IgD-negative memory B cell (primary cell): ENCODE results near the gene CNTNAP2. TPM values are rescaled to one million over a fixed set of nuclear protein-coding genes. Genes with fewer than 3 reads are reported as not detected.
"Not testable (repeated sequence)": the region's sequence is repeated elsewhere in the genome, so short reads cannot be mapped to it uniquely, and the experiment has no call there.

Experiments
- H3K27ac Mint-ChIP-seq, 3 donors: one replicate each; pipeline ENCODE4 v1.8.0; 2020 to 2022; ENCODE audit warnings: mild to moderate bottlenecking in 3 of 3, mixed read lengths in 3 of 3, moderate library complexity in 1 of 3
- H3K27me3 Mint-ChIP-seq: one replicate; pipeline ENCODE4 v1.8.0; 2021; ENCODE audit warnings: mixed read lengths
- H3K36me3 Mint-ChIP-seq: one replicate; pipeline ENCODE4 v1.8.0; 2020; ENCODE audit warnings: mild to moderate bottlenecking, mixed read lengths
- H3K4me1 Mint-ChIP-seq, 3 donors: one replicate each; pipeline ENCODE4 v1.8.0; 2020 to 2022; ENCODE audit warnings: mixed read lengths in 3 of 3, mild to moderate bottlenecking in 1 of 3
- H3K4me3 Mint-ChIP-seq, 4 donors: one replicate each; pipeline ENCODE4 v1.8.0; 2020 to 2022; ENCODE audit warnings: mild to moderate bottlenecking in 4 of 4, mixed read lengths in 4 of 4, moderate library complexity in 3 of 4
- H3K9me3 Mint-ChIP-seq, 3 donors: one replicate each; pipeline ENCODE4 v1.8.0; 2020 to 2021; ENCODE audit warnings: mixed read lengths in 3 of 3, mild to moderate bottlenecking in 1 of 3
- polyA plus RNA-seq: library from polyadenylated mRNA; unstranded; fragments of 300-500 nt; fragmentation: Illumina TruSeq; gene quantifications from one replicate; pipeline ENCODE4 v1.2.3, GENCODE V29; 2021

Gene CNTNAP2
- polyA plus RNA-seq, 1 donor from 2014 or later: 47.3 TPM

- Mint-ChIP-seq H3K27me3 (no peaks in the 10 kb centered on the region), H3K4me1 (no peaks in the 10 kb centered on the region), H3K27ac (no peak overlapping the region), H3K4me3 (no peak overlapping the region), H3K36me3 (no peaks in the 10 kb centered on the region), H3K9me3 (peaks cover 0 to 4% (median 0%) of the 10 kb centered on the region in 3 donors)
Measured at GRCh38 chr7:146208492-146208891, 91.9 kb downstream of the CNTNAP2 start.

- no peaks in the 10 kb centered on the region for H3K27me3 Mint-ChIP-seq
- no peak overlapping the region for H3K4me3 Mint-ChIP-seq
- H3K27ac Mint-ChIP-seq: no peak overlapping the region
- H3K36me3 Mint-ChIP-seq: no peaks in the 10 kb centered on the region
- peaks cover 0 to 11% (median 4%) of the 10 kb centered on the region in 3 donors for H3K9me3 Mint-ChIP-seq
- no peaks in the 10 kb centered on the region for H3K4me1 Mint-ChIP-seq
Measured at GRCh38 chr7:146214842-146215241, 98.2 kb downstream of the CNTNAP2 start.

- Mint-ChIP-seq H3K9me3 (peaks cover 0 to 11% (median 2%) of the 10 kb centered on the region in 3 donors), H3K27me3 (no peaks in the 10 kb centered on the region), H3K4me3 (no peak overlapping the region), H3K27ac (no peak overlapping the region), H3K36me3 (no peaks in the 10 kb centered on the region), H3K4me1 (no peaks in the 10 kb centered on the region)
Measured at GRCh38 chr7:146216396-146217041, 99.9 kb downstream of the CNTNAP2 start.

GRCh38 chr7:146223851-146224250 lies 107.2 kb downstream of the CNTNAP2 start:
- no peaks in the 10 kb centered on the region for H3K36me3 Mint-ChIP-seq
- H3K4me3 Mint-ChIP-seq: no peak overlapping the region
- H3K27me3 Mint-ChIP-seq: no peaks in the 10 kb centered on the region
- no peaks in the 10 kb centered on the region for H3K4me1 Mint-ChIP-seq
- H3K9me3 Mint-ChIP-seq: peaks cover 1 to 5% (median 3%) of the 10 kb centered on the region in 3 donors
- no peak overlapping the region for H3K27ac Mint-ChIP-seq

- H3K27ac Mint-ChIP-seq: no peak overlapping the region
- H3K27me3 Mint-ChIP-seq: no peaks in the 10 kb centered on the region
- no peaks in the 10 kb centered on the region for H3K4me1 Mint-ChIP-seq
- peaks cover 0 to 2% (median 0%) of the 10 kb centered on the region in 3 donors for H3K9me3 Mint-ChIP-seq
- H3K4me3 Mint-ChIP-seq: no peak overlapping the region
- no peaks in the 10 kb centered on the region for H3K36me3 Mint-ChIP-seq
Measured at GRCh38 chr7:146232604-146233003, 116.0 kb downstream of the CNTNAP2 start.

- peaks cover 0 to 2% (median 2%) of the 10 kb centered on the region in 3 donors for H3K9me3 Mint-ChIP-seq
- peaks cover 2% of the 10 kb centered on the region for H3K27me3 Mint-ChIP-seq
- no peak overlapping the region for H3K4me3 Mint-ChIP-seq
- H3K4me1 Mint-ChIP-seq: no peaks in the 10 kb centered on the region
- no peaks in the 10 kb centered on the region for H3K36me3 Mint-ChIP-seq
- no peak overlapping the region for H3K27ac Mint-ChIP-seq
Measured at GRCh38 chr7:146235195-146235594, 118.6 kb downstream of the CNTNAP2 start.

- H3K4me3 Mint-ChIP-seq: no peak overlapping the region
- no peak overlapping the region for H3K27ac Mint-ChIP-seq
- peaks cover 2% of the 10 kb centered on the region for H3K27me3 Mint-ChIP-seq
- H3K4me1 Mint-ChIP-seq: no peaks in the 10 kb centered on the region
- H3K36me3 Mint-ChIP-seq: no peaks in the 10 kb centered on the region
- peaks cover 2 to 9% (median 9%) of the 10 kb centered on the region in 3 donors for H3K9me3 Mint-ChIP-seq
Measured at GRCh38 chr7:146242661-146243060, 126.1 kb downstream of the CNTNAP2 start.

GRCh38 chr7:146247991-146248390 lies 131.4 kb downstream of the CNTNAP2 start:
- H3K27me3 Mint-ChIP-seq, H3K4me1 Mint-ChIP-seq, H3K36me3 Mint-ChIP-seq, H3K4me3 Mint-ChIP-seq, H3K27ac Mint-ChIP-seq: not testable (repeated sequence)
- peaks cover under 1 to 14% (median 9%) of the 10 kb centered on the region in 3 donors for H3K9me3 Mint-ChIP-seq

- H3K9me3 Mint-ChIP-seq: peaks cover 1 to 14% (median 9%) of the 10 kb centered on the region in 3 donors
- not testable (repeated sequence) for H3K27ac Mint-ChIP-seq, H3K36me3 Mint-ChIP-seq
Measured at GRCh38 chr7:146248744-146249143, 132.1 kb downstream of the CNTNAP2 start.

GRCh38 chr7:146249272-146249671 lies 132.7 kb downstream of the CNTNAP2 start:
- no peaks in the 10 kb centered on the region for H3K4me1 Mint-ChIP-seq
- H3K27me3 Mint-ChIP-seq: no peaks in the 10 kb centered on the region
- no peak overlapping the region for H3K4me3 Mint-ChIP-seq
- H3K36me3 Mint-ChIP-seq: no peaks in the 10 kb centered on the region
- no peak overlapping the region for H3K27ac Mint-ChIP-seq
- peaks cover 4 to 11% (median 9%) of the 10 kb centered on the region in 3 donors for H3K9me3 Mint-ChIP-seq

More at GRCh38 chr7:146248744-146249143, 132.1 kb downstream of the CNTNAP2 start:
- not testable (repeated sequence) for H3K4me3 Mint-ChIP-seq, H3K27me3 Mint-ChIP-seq, H3K4me1 Mint-ChIP-seq

- Mint-ChIP-seq H3K36me3 (no peaks in the 10 kb centered on the region), H3K4me3 (no peak overlapping the region), H3K4me1 (no peaks in the 10 kb centered on the region), H3K9me3 (peaks cover 0 to 4% (median 2%) of the 10 kb centered on the region in 3 donors), H3K27ac (no peak overlapping the region), H3K27me3 (no peaks in the 10 kb centered on the region)
Measured at GRCh38 chr7:146255609-146256008, 139.0 kb downstream of the CNTNAP2 start.

- no peaks in the 10 kb centered on the region for H3K27me3 Mint-ChIP-seq
Measured at GRCh38 chr7:146262527-146262926, 145.9 kb downstream of the CNTNAP2 start.

GRCh38 chr7:146276888-146277287 lies 160.3 kb downstream of the CNTNAP2 start:
- Mint-ChIP-seq H3K9me3 (peaks cover 0 to 7% (median 4%) of the 10 kb centered on the region in 3 donors), H3K36me3 (no peaks in the 10 kb centered on the region), H3K27me3 (no peaks in the 10 kb centered on the region)

More at GRCh38 chr7:146262527-146262926, 145.9 kb downstream of the CNTNAP2 start:
- Mint-ChIP-seq H3K4me1 (no peaks in the 10 kb centered on the region), H3K27ac (no peak overlapping the region), H3K9me3 (peaks cover 1 to 10% (median 4%) of the 10 kb centered on the region in 3 donors), H3K36me3 (no peaks in the 10 kb centered on the region), H3K4me3 (no peak overlapping the region)

GRCh38 chr7:146285418-146285817 lies 168.8 kb downstream of the CNTNAP2 start:
- H3K27me3 Mint-ChIP-seq: no peaks in the 10 kb centered on the region
- H3K4me3 Mint-ChIP-seq: no peak overlapping the region
- H3K9me3 Mint-ChIP-seq: no peaks in the 10 kb centered on the region
- H3K36me3 Mint-ChIP-seq: no peaks in the 10 kb centered on the region
- no peak overlapping the region for H3K27ac Mint-ChIP-seq
- H3K4me1 Mint-ChIP-seq: no peaks in the 10 kb centered on the region

More at GRCh38 chr7:146276888-146277287, 160.3 kb downstream of the CNTNAP2 start:
- H3K27ac Mint-ChIP-seq: no peak overlapping the region
- no peak overlapping the region for H3K4me3 Mint-ChIP-seq
- H3K4me1 Mint-ChIP-seq: no peaks in the 10 kb centered on the region

- Mint-ChIP-seq H3K27ac (no peak overlapping the region), H3K4me3 (no peak overlapping the region), H3K27me3 (no peaks in the 10 kb centered on the region), H3K4me1 (no peaks in the 10 kb centered on the region), H3K9me3 (no peaks in the 10 kb centered on the region), H3K36me3 (no peaks in the 10 kb centered on the region)
Measured at GRCh38 chr7:146290746-146291145, 174.1 kb downstream of the CNTNAP2 start.

- no peaks in the 10 kb centered on the region for H3K9me3 Mint-ChIP-seq
- no peak overlapping the region for H3K4me3 Mint-ChIP-seq
- H3K4me1 Mint-ChIP-seq: no peaks in the 10 kb centered on the region
- H3K36me3 Mint-ChIP-seq: no peaks in the 10 kb centered on the region
- no peaks in the 10 kb centered on the region for H3K27me3 Mint-ChIP-seq
- no peak overlapping the region for H3K27ac Mint-ChIP-seq
Measured at GRCh38 chr7:146291900-146292299, 175.3 kb downstream of the CNTNAP2 start.
